Kidney tubule cell (primary cell): ENCODE measurements around the gene LRRC70.
A peak's percentile ranks its signal among the peaks of the same experiment; 100 is the strongest.

Experiments used
- DNase-seq: peaks from one replicate; pipeline ENCODE4 v3.0.0-alpha.2; 2018; ENCODE audit warnings: low spot score

LRRC70 gene

DNA sequence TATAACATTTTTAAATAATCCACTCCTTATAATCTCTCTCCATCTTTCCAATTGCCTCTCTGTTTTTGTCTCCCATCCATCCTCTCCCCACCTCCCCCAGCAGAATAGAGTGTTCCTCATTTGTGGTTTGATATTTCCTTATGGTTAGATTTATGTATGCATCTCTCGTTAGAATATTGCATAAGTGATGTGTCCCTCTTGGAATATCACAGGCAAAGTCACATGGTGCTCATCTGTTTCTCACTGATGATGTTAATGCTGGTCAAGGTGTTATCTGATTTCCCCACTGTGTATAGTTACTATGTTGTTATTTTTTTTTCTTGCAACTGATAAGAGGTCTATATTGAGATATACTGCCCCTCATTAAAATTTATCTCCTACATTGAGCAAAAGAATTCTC lies 3.1 kb upstream of the LRRC70 start:
- no peak for DNase-seq

DNA sequence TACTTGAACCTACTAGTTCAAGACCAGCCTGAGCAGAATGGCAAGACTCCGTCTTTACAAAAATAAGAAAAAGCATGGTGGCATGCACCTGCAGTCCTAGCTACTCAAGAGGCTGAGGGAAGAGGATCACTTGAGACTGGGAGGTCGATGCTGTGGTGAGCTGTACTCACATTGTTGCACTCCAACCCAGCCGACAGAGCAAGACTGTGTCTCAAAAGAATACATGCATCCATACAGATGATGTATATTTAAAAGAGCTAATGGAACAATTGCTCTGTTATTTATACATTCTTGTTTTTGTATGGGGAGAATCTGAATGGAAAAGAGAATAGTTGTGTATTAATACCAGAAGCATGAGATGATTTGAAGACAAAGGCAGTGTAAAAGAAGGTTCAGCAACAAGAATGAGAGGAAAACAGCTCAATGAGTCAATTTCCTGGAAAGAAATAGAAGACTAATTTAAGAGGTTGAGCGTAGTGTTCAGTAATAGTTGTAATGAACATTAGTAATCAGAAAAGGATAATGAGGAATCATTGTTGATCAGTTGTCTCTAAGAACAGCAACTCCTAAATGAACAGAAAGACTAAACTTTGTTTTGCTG lies 1.9 kb upstream of the LRRC70 start:
- no peak for DNase-seq

DNA sequence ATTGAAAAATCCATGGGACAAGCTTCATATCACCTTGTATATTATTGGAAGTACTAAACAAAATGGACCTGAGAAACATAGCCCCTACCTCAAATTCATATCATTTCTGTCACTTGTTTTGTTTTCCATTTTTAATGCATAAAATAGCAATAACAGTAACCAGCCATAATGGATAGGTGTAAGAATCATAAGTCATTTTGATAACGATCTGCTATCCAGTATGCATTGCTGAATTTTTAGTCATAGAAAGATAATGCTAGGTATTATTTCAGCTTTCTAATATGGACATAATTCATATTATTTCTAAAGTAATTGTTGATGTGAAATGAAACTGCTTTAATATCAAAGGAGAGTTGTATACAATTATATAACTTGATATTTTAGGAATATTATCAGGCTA lies 1.1 kb upstream of the LRRC70 start:
- DNase-seq = no peak

DNA sequence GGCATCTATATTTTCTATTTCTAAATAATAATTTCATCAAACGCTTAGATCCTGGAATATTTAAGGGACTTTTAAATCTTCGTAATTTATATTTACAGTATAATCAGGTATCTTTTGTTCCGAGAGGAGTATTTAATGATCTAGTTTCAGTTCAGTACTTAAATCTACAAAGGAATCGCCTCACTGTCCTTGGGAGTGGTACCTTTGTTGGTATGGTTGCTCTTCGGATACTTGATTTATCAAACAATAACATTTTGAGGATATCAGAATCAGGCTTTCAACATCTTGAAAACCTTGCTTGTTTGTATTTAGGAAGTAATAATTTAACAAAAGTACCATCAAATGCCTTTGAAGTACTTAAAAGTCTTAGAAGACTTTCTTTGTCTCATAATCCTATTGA lies 1.1 kb downstream of the LRRC70 start:
- no peak for DNase-seq

DNA sequence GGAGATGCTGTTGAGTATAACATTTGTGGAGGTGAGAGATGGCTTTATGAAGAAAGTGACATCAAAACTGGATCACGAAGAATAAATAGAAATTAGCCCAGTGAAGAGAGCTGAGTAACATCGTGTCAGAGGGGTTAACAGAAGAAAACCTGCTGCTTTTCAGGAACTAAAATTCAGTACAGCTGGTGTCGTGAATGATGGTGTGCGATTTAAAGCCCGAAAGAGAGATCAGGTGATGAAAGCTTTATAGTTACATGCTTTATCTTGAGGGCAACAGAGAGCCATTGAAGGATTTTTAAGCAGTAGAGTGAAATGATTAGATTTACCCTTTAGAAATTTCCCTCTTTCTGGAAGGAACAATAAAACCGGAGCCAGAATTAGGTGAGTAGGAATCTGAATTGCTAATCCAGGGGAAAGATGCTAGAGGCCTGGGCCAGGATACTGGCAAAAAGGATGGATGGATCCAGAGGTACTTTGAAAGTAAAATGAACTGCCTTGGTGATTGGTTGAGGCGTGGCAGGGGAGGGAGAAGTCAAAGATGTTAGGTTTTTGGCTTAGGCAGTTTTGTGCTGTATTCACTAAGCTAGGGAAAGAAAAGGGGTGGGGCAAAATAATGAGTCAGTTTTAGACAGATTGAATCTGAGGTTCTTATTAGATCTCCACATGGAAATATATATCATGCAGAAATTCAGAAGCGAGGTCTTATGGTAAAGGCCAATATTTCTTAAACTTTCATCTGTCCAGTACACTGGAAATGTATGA lies 3.4 kb downstream of the LRRC70 start:
- DNase-seq = no peak

DNA sequence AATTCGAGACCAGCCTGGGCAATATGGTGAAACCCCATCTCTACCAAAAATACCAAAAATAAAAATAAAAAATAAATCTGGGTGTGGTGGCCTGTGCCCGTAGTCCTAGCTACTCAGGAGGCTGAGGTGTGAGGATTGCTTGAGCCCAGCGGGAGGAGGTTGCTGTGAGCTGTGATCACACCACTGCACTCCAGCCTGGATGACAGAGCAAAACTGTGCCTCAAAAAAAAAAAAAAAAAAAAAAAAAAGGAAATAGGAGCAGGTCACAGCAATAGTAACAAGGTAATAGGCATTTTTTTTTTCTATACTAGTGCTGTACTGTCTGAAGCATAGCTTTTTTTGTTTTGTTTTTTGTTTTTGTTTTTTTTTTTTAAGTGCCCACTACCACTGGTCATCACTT lies 5.8 kb downstream of the LRRC70 start:
- DNase-seq = no peak

DNA sequence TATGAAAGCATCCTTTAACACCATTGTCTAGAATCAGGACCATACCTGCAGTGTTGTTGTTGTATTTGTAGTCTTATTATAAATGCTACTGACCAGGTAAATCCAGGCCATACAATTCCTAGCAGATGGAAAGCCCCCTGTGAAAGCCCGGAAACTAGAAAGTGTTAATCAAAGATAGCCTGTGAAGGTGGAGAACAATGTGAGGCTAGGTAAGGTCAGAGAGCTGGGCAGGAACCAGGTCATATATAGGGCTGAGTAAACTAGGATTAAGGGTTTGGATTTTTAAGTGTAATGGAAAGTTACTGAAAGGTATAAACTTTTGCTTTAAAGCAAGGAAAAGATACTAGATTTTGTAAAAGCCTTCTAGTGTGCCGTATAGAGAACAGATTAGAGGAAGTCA lies 6.7 kb downstream of the LRRC70 start:
- no peak for DNase-seq

DNA sequence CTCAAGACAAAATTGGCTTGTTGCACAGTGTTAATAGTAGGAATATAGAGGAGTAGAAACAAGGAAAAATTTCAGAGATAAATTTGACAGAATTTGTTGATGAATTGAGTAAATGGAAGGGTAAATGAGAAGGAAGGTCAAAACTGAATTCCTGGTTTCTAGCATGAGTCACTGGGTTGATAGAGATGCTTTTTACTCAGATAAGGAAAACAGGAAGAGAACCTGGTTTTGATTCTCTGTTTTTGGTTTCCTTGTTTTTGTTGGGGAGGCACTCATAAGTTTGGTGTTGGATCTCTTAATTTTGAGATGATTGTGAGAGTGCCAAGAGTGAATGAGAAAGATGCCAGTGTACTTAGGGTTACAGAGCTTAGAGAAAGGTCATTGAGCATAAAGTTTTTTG lies 7.1 kb downstream of the LRRC70 start:
- peak; percentile 5 for DNase-seq

DNA sequence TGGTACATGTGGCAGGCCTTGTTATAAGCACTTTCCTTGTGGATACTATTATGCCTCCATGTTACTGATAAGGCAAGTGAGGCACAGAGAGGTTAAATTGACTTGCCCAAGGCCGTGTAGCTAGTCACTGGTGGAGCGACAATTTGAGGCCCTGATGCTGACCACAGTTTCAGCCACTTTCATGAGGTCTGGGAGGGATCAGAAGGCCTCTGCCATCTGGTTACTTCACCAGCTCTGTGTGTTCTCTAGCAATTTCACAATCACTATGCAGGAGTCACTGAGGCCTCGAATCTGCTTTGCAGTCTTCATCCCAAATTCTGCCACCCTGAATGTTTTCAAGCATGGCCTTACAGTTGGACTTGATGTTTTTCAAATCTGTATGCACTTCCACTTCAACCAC lies 9.1 kb downstream of the LRRC70 start:
- DNase-seq = no peak

DNA sequence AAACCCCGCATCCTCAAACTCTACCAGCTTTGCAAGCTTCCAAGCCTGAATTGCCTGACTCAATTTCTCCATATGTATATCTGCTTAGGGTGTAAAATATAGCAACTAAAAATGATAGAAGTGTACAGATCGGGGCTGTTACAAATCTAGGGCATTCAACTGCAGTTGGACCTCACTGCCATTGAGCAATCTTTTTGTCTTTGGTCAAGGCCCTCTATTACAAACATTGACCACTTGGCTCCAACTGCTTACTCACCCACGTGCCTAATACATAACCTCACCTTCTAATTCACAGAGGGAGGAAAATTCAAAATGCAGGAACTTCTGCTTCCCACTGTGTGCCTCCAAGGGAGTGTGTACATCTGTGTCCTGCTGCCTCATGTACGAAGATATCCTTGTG lies 10.0 kb downstream of the LRRC70 start:
- DNase-seq = no peak

DNA sequence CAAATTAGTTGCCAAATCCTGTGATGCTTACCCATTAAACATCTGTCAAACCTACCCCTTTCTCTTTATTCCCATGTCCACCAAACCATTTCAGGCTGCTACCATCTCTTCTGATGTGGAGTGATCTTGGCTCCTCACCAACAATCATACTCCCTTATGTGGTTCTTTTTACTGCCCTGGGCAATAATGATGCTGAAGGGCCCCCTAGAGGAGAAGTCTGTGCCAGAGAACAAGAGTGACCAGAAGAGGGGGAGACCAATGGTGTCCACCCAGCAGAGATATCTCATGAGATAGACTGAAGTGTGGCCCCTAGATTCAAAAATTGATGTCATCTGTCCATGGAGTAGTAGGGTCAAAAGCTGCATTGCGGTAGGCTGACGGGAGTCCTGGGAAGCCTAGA lies 10.9 kb downstream of the LRRC70 start:
- no peak for DNase-seq

DNA sequence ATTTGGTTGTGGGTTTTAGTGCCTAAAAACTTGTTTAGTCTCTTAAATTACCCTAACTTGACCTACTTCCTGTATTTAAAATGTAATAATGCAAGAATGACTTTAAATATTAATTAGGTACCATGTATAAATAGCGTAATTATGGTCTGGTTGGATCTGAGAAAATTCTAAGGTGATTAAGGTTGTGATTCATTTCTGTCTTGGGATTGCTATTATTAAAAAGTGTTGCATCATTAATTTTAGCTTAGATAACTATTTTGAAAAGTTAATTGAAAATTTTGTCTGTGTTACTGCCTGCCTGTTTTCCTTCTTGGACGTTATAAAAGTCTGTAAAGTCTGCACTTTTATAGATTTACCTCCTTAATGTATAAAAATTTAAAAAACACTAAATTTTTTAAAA lies 11.8 kb downstream of the LRRC70 start:
- DNase-seq = no peak

DNA sequence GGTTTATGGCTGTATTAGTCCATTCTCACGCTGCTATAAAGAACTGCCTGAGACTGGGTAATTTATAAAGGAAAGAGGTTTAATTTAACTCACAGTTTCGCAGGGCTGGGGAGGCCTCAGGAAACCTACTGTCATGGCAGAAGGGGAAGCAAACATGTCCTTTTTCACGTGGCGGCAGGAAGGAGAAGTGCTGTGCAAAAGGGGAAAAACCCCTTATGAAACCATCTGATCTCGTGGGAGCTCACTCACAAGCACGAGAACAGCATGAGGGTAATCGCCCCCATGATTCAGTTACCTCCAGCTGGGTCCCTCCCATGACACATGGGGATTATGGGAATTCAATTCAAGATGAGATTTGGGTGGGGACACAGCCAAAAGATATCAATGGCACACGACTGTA lies 13.9 kb downstream of the LRRC70 start:
- DNase-seq = no peak

DNA sequence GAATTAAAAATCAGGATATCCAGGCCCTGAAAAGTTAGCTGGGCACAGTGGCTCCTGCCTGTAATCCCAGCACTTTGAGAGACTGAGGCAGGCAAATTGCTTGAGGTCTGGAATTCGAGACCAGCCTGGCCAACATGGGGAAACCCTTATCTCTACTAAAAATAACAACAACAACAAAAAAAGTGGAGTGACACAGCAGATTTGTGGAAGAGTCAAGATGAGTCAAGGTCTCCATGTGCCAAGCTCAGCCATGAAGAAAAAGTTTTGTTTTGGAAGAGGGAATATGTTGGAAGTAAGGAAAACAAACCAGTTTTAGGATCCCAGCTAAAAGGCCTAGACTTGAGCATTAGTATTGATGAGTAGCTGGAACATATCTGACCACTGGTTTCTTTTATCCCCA lies 14.7 kb downstream of the LRRC70 start:
- DNase-seq = no peak

DNA sequence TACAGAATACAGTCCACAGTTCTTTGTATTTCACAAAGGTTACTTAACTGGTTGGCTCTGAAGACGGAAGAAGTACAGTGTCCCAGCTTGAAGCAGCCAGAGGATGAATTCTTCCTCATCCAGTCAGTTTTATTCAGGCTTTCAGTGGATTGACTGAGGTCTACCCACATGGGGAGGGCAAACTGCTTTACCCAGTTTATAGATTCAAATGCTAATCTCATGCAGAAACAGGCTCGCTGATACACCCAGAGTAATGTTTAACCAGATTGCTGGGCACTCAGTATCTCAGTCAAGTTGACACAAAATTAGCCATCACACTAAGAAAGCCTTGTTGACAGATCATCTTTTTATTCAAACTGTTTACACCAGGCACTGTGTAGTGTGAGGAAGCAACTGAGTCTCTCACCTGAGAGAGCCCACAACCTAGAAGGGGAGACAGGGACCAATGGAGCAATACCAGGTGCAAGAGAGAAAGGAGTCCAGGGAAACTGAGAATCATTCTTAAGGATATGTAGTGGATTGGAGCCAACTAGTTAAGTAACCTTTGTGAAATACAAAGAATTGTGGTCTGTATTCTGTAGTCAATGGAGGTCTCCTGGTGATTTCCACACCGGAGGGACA lies 15.9 kb downstream of the LRRC70 start:
- DNase-seq = no peak

DNA sequence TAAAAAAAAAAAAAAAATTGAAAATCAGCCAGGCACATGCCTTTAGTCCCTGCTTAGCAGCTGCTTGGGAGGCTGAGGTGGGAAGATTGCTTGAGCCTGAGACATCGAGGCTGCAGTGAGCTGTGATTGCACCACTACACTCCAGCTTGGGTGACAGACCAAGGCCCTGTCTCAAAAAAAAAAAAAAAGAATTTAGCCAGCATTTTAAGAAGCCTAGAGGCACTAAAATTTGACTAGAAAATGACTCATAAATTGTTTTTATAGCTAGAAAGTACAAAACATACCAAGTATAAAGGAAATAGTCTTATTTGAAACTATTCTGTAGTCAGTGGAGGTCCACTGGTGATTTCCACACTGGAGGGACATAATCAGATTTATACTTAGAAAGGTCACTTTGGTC lies 17.5 kb downstream of the LRRC70 start:
- DNase-seq = no peak

DNA sequence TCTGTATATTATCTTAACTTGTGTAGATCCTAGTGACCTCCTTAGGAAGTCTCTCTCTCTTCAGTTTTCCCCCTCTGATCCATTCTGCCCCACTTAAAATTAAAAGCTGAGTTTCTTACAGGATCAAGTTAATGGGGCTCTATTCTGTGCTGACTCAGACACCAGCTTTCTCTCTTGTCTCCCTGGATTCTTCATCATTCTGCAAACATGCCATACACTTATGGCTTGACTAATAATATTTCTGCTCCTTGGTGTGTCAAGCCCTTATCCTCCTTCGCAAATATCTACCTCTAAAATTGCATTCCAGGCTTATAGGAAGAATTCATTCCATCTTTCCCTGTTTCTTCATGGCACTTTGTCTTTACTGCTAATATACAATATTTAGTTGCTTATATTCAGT lies 18.1 kb downstream of the LRRC70 start:
- DNase-seq = peak; percentile 8

DNA sequence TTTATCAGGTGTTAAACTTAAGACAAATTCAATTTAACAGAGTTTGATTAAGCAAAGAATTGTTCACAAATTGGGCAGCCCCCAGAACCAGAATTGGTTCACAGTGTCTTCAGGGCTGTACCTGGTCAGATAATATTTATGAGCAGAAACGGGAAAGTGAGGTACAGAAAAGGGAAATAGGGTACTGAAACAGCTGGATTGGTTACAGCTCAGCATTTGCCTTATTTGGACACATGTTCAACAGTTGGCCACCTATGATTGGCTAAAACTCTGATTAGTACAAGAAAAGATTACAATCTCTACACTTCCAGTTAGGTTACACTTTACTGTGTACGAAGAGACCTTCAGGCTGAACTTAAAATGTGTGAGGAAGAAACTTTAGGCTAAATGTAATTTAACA lies 18.7 kb downstream of the LRRC70 start:
- DNase-seq = no peak

DNA sequence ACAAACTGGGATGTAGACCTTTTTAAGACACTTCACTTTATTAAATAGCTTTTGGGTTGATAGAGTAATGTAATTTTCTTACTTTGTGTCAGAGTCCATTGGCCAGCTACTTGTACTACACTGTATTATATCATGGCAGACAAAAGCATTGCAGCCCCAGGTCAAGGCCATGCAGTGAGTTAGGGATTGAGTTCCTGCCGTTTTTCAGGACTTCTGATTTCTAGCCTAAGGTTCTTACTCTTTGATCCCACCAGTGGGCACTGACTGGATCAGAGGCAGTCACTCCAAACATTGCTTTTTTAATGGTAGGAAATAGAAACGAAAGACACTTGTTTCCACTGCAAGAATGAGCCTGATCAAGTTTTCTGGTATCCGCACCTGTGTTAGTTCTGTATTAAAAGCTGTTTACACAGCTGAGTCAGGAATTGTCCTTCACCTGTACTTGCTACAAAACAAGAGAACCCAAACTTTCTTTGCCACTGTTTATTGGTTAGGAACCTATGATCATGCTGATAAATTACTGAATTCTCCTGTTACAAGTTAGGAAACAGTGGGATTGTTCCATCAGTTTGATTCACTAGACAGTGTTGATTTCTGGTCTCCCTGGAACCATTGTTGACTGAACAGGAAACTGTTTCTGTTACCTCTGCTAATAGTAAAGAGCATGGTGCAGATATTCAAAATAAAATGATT lies 22.1 kb downstream of the LRRC70 start:
- DNase-seq = no peak

DNA sequence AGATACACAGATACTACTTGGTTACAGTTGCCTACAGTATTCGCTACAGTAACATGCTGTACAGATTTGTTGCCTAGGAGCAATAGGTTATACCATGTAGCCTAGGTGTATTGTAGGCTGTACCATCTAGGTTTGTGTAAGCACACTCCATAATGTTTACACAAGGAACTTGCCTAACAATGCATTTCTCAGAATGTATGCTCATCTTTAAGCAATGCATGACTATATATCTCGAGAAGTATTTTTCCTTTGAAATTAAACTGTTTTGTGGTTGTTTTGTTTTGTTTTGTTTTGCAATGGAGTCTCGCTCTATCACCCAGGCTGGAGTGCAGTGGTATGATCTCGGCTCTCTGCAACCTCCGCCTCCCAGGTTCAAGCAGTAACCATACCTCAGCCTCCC lies 25.3 kb downstream of the LRRC70 start:
- no peak for DNase-seq

DNA sequence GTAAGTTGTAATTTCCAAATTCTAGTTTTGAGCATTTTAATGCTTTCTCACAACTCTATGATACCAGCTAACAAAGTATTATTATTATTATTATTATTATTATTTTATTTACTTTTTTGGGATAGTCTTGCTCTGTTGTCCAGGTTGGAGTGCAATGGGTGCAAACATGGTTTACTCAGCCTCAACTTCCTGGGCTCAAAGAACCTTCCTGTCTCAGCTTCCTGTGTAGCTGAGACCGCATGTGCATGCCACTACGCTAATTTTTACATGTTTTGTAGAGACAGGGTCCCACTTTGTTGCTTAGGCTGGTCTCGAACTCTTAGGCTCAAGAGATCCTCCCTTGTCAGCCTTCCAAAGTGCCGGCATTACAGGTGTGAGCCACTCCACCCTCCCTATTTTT lies 27.0 kb downstream of the LRRC70 start:
- DNase-seq = no peak

DNA sequence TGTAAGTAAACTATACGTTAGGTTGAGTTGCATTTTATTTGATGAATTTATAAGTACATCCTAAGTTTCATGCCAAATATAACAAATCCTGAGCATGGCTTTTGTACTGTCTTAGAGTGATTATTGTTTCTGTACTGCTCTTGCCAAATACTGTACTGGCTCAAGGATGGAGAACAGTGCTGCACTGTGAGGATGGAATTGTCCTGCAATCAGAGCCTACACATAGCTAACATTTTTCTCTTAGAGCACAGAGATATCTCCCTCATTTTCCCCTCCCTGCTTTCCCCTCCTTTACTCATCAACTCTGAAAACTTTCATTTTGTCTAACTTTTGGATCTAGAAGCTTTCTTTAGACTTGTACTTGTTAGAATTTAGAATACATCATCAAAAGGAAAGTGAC lies 28.3 kb downstream of the LRRC70 start:
- DNase-seq = no peak

DNA sequence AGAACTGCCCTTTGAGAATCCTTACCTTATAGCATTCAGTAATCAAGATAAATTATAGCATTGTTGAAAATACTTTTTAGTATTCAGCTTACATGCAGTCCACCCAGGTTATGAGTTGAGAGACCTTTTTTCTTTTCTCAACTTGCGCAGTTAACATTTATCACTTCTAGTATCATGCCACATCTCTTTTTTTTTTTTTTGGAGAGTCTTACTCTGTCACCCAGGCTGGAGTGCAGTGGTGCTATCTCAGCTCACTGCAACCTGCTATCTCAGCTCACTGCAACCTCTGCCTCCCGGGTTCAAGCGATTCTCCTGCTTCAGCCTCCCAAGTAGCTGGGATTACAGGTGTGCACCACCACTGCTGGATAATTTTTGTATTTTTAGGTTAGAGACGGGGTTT lies 29.0 kb downstream of the LRRC70 start:
- no peak for DNase-seq
